ENCODE results near the gene ARHGEF37.
"Not testable (repeated sequence)": the region's sequence is repeated elsewhere in the genome, so short reads cannot be mapped to it uniquely, and the experiment has no call there.

The ARHGEF37 gene

DNA sequence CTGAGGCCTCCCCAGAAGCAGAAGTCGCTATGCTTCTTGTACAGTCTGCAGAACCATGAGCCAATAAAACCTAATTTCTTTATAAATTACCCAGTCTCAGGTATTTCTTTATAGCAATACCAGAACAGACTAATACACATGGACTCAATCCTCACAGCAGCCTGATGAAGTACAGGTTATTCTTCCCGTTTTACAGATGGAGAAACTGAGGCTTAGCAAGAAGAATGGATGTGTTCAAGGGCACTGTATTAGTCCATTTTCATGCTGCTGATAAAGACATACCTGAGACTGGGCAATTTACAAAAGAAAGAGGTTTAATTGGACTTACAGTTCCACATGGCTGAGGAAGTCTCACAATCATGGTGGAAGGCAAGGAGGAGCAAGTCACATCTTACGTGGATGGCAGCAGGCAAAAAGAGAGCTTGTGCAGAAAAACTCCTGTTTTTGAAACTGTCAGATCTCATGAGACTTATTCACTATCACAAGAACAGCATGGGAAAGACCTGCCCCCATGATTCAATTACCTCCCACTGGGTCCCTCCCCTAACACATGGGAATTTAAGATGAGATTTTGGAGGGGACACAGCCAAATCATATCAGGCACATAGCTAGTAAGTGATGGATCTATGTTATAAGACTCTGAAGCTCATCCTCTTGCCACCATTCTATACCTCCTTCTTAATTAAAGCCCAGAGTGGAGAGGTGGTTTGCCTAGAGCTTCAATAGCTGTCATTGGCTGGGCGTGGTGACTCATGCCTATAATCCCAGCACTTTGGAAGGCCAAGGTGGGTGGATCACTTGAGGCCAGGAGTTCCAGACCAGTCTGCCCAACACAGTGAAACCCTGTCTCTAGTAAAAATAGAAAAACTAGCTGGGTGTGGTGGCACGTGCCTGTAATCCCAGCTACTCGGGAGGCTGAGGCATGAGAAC is 67.4 kb downstream of the ARHGEF37 start:
- DNase-seq (ENCODE audit: low spot score) = not testable (repeated sequence)

DNA sequence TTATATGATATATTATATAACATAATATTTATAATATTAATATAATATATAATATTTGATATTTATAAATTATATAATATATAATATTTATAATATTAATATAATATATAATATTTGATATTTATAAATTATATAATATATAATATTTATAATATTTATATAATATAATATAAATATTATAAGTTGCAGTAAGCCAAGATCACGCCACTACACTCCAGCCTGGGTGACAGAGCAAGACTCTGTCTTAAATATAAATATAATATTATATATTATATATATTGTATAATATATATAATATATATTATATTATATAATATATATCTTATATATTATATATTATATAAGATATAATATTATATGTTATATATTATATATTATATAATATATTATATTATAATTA is 68.4 kb downstream of the ARHGEF37 start:
- not testable (repeated sequence) for DNase-seq (ENCODE audit: low spot score)

DNA sequence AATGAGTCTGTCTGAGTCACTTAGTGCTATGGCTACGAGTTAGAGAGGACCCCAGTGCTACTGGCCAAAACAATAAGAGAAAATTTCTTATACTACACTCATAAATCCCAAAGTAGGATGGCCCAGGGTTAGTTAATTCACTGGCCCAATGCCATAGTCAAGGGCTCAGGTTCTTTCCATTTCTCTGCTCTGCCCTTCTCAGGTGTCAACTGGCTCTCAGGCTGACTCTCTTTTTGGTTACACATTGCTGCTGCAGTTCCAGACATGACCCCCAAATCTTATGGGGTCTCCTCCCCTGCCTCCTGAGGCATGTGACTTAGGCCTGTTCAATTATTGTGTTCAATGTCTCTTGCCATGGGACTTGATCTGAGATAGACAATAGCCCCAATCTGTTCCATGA is 70.4 kb downstream of the ARHGEF37 start:
- DNase-seq (ENCODE audit: low spot score) = no peak

DNA sequence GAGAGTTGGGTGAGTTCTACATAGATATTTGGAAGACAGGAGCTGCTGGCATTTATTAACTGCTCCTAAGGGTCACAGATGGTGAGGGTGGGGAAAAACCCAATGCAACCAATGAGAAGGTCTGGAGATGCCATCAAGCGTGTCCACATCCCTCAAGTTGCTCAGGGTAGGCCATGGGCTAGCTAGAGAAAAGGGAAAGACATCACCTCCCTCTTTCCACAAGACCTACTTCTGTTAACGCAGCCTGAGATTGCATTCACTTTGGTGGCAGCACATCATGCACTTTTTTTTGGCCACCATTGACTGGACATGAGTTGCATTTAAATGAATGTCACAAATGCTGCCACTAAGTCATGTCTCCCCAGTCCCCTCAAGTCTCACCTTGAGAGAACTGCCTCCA is 71.4 kb downstream of the ARHGEF37 start:
- DNase-seq (ENCODE audit: low spot score) = no peak

DNA sequence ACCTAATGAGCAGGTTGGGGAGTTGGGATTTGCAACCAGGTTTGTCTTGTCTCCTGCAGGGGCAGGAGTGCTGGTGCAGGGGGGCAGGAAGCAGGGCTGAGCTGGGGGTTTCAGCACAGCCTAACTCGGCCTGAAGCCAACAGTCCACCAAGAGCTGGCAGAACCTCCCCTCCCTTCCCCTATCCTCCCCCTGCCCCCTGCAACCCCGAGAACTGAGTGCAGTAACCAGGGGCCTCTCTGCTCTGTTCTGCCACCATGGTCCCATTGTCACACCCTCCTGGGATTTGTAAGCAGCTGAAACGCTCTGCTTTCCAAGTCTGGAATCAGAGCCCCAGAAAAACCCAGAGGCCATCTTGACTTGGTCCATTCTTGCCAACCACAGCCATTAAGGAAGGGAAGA is 72.9 kb downstream of the ARHGEF37 start:
- DNase-seq (ENCODE audit: low spot score) = no peak

DNA sequence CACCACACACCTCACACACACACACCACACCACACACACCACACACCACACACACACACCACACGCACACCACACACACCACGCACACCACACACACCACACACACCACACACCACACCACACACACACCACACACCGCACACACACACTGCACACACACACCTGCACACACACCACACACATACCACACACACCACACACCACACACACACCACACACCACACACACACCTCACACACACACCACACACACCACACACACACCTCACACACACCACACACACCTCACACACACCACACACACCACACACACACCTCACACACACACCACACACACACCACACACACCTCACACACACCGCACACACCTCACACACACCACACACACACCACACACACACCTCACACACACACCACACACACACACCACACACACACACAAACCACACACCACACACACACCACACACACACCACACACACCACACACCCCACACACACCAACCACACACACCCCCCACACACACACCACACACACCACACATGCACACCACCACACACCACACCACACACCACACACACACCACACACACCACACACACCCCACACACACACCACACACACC is 73.7 kb downstream of the ARHGEF37 start:
- DNase-seq (ENCODE audit: low spot score) = no peak

DNA sequence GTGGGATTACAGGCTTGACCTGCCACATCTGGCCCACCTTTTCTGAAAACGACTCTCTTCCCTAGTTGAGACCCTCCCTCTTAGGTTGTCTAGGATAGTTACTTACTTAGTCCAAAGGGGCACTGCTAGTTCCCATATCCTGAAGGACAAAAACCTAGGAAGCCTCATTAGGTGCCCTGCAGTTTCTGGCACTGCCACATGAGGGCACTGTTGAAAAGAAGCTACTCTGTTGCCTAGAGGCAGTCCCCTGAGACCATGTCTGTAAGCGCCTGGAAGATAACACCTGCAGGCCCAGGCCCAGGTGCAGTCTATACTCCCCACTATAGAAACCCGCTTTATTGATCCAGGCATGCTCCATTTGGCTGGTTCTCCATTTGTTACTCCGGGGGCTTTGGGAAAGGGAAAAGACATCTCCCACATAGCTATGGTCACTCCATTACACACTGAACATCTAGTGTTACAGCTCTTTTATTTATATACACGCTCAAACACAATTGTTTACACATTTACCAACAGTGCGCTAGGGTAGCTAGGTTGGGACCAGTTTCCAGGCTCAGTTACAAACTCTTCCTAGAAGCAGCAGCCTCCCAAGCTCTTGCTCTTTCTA is 75.4 kb downstream of the ARHGEF37 start:
- peak; percentile 24 for DNase-seq (ENCODE audit: low spot score)

DNA sequence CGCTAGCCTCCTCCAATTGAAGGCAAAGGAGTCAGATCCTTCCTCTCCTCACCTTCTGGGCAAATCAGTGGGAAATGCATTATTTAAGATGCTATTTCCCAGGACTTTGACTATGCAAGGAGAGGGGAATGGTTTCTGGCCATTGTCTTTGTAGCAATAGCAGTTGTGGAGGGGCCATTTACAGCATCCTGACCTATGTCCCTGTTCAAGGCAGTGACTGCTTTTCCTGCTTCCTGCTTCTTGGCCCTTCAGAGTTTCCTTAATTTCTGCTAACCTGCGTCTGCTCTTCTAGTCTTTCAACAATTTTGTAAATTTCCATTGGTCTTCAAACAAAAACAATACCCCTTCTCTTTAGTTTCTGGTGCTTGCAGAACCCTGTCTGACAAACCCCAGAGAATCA is 76.0 kb downstream of the ARHGEF37 start:
- DNase-seq (ENCODE audit: low spot score) = no peak

DNA sequence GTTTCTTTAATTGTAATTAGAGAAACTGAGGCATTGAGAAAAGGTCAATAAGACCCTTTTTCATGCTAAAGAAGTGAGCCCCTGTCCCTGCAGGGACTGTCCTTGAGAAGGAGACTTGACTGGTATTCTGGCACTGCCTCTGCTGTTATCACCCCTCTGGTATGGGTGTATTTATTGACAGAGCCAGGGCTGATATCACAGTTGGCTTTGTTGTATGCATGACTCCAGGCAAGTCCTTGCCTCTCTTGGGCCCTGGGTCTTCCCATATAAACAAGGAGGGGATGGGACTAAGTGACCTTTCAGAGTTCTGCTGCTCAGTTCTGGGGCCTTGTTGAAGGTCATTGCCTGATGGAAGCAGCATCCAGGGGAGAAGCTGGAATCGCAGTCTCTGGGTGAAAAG is 77.0 kb downstream of the ARHGEF37 start:
- DNase-seq (ENCODE audit: low spot score) = no peak

DNA sequence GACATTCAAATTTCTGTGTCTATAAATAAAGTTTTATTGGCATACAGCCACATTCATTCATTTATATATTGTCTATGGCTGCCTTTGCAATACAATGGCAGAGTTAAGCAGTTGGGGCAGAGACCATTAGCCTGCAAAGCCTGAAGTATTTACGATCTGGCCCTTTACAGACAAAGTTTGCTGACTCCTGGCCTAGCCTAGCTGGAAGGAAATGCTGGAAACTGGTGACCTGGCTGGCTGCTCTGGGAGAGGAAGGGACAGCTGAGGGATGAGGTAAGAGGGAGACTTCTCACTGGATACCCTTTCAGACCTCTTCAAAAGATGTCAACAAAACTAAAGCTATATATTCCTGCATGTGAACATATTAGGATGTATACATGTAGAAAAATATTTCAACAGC is 82.8 kb downstream of the ARHGEF37 start:
- no peak for DNase-seq (ENCODE audit: low spot score)

DNA sequence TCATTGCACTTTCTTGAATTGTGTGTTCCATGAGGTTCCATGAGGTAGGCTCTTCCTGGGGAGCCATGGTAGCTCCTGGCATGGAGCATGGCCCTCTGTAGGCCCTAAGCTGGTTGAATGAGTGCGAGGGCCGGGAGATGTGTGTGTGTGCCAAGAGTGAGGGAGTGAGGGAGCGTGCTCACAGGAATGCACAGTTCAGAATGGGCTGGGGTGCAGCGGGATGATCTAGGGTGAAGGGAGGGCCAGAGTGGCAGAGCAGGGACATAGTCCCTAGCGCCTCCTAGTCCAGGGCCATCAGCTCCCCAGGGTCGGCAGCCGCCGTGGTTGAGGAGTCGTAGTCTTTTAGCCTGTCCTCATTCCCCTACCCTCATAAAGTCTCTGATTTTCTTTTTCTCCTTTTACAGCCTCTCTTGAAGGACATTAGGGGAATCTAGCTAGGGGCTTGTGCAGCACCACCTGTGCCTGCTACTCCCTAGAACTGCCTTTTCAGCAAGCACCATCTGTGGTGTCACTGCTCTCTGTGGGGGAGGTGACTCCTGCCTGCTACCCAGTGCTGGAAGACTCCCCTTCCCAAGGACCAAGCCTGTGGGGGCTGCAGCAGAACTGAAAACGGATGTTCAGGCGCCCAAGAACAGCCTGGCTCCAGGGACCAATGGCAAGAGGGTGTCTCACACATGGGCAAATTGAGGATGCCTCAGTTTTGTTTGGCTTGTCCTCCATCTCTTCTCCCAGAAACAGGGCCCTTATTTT is 83.5 kb downstream of the ARHGEF37 start:
- DNase-seq (ENCODE audit: low spot score) = no peak

DNA sequence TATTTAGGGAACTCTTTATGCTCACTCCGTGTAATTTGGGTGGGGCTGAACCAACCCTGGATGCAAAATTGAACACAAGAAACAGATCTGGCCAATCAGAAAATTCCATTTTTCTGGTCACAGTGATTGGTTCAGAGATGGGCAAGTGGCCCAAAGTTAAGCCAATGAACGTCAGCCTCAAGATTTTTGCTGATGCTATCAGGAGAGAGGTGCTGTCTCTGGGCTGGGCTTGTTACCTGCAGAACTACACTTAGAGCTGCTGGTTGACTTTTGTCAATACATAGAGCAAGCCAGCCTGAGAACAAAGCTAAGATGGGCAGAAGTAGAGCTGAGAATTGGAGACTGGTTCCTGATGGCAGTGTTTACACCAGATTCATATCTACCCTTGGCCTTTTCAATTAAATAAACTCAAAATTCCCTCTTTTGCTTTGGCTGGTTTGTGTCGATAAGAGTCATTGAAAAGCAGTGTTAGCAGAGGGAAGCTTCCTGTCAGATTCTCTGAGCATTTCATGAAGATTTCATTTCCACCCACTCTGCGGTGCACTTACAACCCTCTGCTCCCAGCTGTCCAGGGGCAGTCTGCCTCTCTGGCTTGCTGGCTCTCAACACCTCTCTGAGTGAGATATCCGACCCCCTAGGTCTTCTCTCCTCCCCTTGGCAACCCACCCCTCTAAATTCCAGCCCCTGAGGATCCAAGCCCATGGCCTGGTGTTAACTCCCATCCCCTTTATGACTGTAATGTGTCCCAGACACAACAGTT is 84.3 kb downstream of the ARHGEF37 start:
- no peak for DNase-seq (ENCODE audit: low spot score)

DNA sequence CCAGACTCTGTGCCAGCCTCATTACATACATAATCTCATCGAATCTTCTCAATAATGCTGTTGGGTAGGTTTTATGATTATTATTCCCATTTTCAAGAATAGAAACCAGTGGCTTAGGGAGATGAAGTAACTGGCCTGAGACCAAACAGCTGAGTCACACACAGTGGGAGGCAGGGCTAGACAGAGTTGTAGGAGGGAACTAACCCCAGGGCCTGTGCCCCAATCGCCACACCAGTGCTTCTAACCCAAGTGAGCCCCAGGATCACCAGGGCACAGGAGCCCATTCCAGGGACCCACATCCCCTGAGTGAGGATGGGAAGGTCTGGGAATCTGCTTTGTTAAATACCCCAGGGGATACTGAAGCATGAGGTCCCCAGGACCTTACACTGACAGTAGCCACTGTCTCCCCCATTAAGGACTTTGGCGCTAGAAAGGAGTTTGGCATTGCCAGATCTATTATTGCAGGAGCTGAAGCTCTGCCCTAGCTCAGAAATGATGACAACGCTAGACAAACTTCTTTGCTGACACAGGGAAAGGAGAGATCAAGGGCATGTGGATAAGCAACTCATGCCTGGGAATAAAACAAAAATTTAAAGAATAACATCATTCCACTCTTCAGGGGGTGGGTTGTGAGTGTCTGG is 85.0 kb downstream of the ARHGEF37 start:
- no peak for DNase-seq (ENCODE audit: low spot score)

DNA sequence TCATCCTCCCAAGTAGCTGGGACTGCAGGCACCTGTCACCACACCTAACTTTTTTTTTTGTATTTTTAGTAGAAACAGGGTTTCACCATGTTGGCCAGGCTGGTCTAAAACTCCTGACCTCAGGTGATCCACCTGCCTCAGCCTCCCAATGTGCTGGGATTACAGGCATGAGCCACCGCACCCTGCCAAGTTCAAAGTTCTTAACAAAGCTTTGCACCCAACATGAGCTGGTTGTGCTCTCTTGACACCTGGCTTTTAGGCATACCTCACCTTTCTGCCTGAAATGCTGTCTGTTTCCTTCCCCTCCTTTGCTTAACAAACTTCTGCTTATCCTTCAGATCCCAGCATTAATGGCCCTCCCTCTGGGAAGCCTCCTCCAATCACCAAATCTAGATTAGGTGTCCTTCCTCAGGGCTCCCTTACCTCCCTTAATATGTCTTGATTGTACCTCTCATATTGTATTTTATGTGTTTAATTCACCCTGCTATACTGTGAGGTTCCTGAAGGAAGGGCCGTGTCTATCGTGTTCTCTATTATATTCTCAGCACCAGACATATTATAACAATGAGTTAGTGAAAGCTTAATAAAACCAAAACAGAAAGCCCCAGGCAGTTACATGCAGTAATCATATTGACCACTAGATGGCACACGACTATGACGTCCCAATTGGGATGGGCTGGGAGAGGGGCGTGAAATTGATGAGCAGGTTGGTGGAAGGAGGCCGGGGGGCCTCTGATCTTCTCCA is 86.0 kb downstream of the ARHGEF37 start:
- peak; percentile 46 for DNase-seq (ENCODE audit: low spot score)

DNA sequence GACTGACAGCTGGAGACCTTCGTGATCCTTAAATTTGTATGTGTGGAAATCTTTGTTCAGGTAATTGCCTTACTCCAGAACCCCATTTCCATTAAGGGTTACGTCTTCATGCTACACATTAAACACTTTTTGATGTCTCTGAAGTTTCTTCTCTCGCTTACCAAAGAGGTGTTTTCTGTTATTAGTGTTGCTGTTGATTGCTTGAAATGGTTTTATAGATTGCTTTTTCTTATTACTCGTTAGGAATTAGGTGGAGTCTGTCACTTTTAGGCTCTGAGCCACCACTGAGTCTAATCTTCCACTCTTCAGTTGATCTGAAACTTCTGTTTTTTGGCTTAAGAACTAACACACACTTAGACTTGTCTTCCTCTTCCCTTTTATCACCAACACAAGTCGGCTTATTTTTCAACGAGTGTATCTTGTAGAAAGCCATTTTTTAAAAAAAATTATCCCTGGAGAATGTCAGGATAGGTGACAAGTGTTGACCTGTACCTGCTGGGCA is 86.6 kb downstream of the ARHGEF37 start:
- no peak for DNase-seq (ENCODE audit: low spot score)

DNA sequence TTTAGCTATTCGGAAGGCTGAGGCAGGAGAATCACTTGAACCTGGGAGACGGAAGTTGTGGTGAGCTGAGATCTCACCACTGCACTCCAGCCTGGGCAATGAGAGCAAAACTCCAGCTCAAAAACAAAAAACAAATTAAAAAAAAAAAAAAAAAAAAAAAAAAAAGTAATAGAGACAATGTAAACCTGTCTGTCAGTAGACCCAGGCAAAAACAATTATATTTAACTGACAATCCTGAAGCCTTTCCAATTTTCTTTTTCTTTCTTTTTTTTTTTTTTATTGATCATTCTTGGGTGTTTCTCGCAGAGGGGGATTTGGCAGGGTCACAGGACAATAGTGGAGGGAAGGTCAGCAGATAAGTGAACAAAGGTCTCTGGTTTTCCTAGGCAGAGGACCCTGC is 88.0 kb downstream of the ARHGEF37 start:
- DNase-seq (ENCODE audit: low spot score) = not testable (repeated sequence)

DNA sequence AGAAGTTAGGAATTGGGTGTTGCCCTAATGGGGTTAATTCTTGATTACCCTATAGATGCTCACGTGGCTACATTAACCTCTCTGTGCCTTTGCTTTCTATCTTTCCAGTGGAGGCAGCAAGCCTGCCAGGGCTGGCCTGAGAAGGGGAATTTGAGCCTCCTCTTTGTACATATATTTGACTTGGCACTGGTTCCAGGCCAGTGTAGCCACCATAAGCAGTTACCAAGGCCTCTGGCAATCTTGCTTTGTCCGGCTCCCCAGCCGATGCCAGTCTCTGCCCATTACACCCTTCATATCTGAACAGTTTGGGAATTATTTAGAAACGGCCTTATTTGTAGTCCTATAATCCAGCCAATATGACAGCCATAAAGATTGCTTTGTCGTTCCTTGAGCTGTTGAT is 90.2 kb downstream of the ARHGEF37 start:
- no peak for DNase-seq (ENCODE audit: low spot score)

DNA sequence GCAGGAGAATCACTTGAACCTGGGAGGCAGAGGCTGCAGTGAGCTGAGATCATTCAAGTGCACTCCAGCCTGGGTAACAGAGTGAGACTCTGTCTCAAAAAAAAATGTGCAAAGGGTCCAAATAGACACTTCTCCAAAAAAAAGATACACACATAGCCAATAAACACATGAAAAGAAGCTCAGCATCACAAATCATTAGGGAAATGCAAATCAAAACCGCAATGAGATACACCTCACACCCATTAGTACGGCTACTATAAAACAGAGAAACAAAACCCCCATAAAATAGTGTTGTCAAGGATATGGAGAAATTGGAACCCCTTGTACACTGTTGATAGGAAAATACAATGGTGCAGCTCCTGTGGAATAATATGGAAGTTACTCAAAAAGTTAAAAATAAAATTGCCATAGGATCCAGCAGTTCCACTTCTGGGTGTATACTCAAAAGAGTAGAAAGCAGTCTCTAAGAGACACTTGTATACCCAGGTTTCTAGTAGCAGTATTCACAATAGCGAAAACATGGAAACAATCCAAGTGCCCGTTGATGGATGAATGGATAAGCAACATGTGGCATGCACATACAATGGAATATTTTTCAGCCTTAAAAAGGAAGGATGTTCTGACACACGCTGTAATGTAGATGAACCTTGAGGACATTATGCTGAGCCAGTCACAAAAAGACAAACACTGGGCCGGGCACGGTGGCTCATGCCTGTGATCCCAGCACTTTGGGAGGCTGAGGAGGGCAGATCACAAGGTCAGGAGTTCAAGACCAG is 91.6 kb downstream of the ARHGEF37 start:
- DNase-seq (ENCODE audit: low spot score) = no peak

DNA sequence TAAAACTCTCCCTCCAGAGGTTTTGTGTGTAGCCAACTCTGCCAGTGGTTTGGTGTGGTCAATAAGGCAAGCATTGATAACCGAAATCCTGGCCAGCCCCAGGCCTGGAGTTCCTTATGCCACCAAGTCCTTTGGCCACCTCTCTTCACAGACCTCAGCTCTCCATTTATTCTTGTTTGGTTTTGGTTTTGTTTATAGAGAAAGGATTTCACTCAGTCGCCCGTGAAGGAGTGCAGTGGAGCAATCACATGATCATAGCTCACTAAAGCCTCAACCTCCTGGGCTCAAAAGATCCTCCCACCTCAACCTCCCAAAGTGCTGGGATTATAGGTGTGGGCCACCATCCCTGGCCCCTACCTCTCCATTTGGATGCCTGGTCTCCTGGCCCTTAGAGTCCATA is 93.4 kb downstream of the ARHGEF37 start:
- no peak for DNase-seq (ENCODE audit: low spot score)

Data from HuH-7.5 (cell line).